Measurements from ENCODE around the gene DDX60.
"Not testable (repeated sequence)": the region's sequence is repeated elsewhere in the genome, so short reads cannot be mapped to it uniquely, and the experiment has no call there.

DNA sequence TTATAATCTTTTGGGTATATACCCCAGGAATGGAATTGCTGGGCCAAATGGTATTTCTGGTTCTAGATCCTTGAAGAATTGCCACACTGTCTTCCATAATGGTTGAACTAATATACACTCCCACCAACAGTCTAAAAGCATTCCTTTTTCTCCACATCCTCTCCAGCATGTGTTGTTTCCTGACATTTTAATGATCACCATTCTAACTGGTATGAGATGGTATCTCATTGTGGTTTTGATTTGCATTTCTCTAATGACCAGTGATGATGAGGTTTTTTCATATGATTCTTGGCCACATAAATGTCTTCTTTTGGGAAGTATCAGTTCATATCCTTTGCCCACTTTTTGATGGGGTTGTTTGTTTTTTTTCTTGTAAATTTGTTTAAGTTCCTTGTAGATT is 105.0 kb downstream of the DDX60 start:
- not testable (repeated sequence) for TF ChIP-seq CTCF (IDR thresholded peaks at IDR 0.05; ENCODE audit: insufficient read depth, low read length, poor library complexity, severe bottlenecking); EZH2phosphoT487 (conservative IDR thresholded peaks at IDR 0.05; ENCODE audit: low read length)
